ENCODE measurements around the gene XYLT1. TPM values are rescaled to one million over a fixed set of nuclear protein-coding genes. Genes with fewer than 3 reads are reported as not detected.

Gene XYLT1
- total and polyA plus RNA-seq, 2 of the 13 experiments (the other 11 are each of a cell fraction or from before 2014, with no cell fraction given) = not detected

- in situ Hi-C loops (cut with HindIII; ENCODE audit: extremely low pct_ligation_motif_present, low pct_unique_long_range_greater_than_20kb) (no loop called here), intact Hi-C loops (cut with micrococcal nuclease; ENCODE audit: unreplicated experiment) (no loop called here)
- no peak overlapping the region for H3K4me3 ChIP-seq (replicated peaks in 1 of 3; ENCODE audit: insufficient read depth in 1 of 3, low read depth in 2 of 3, low read length in 3 of 3)
- no peak for TF ChIP-seq CSRNP1 (CRISPR knock-in tag; IDR thresholded peaks at IDR 0.05)
- ATAC-seq (no peak), DNase-seq (ENCODE audit: low spot score) (no peak), FAIRE-seq (no peak)
- H4K20me1 ChIP-seq (ENCODE audit: insufficient read depth, low read length) = no peaks in the 10 kb centered on the region
- no peaks in the 10 kb centered on the region for H3K4me1 ChIP-seq (ENCODE audit: insufficient read depth, low read length)
- no TSS peak for BruUV-seq (replicated peaks)
- ChIA-PET POLR2A (no interaction called here), CTCF (ENCODE audit: low intra/inter-chr PET ratio, low total read pairs) (no interaction called here)
- H3K9ac ChIP-seq (ENCODE audit: insufficient read depth, low read depth, low read length) = no peak overlapping the region
- no peak overlapping the region for H3K4me2 ChIP-seq (ENCODE audit: low read depth, low read length)
- H3K27me3 ChIP-seq (ENCODE audit: control insufficient read depth in 1 of 2, insufficient read depth in 2 of 2, low read length in 2 of 2) = no peaks in the 10 kb centered on the region; a peak in 1 of 5 replicates
- H3K79me2 ChIP-seq (ENCODE audit: insufficient read depth, low read length) = no peaks in the 10 kb centered on the region
- no peaks in the 10 kb centered on the region for H3K36me3 ChIP-seq (replicated peaks in 1 of 2; ENCODE audit: control insufficient read depth in 1 of 2, insufficient read depth in 2 of 2, low read length in 2 of 2)
- no peaks in the 10 kb centered on the region for H3K9me3 ChIP-seq (ENCODE audit: low read length)
- 3% methylated on average over 10 of the region's 10 CpGs for WGBS (ENCODE audit: low lambda C conversion rate)
- H2AFZ ChIP-seq (ENCODE audit: low read length) = no peak overlapping the region
- H3K27ac ChIP-seq (ENCODE audit: extremely low read length, insufficient read depth, low read length) = no peak overlapping the region
These were observed 44.9 kb upstream of the XYLT1 start for GRCh38 chr16:17515421-17516210.

GRCh38 chr16:17512636-17513220 is 42.0 kb upstream of the XYLT1 start:
- Histone ChIP-seq H4K20me1 (ENCODE audit: insufficient read depth, low read length) (no peaks in the 10 kb centered on the region), H3K4me3 (replicated peaks in 1 of 3; ENCODE audit: insufficient read depth in 1 of 3, low read depth in 2 of 3, low read length in 3 of 3) (no peak overlapping the region), H3K27ac (ENCODE audit: extremely low read length, insufficient read depth, low read length) (no peak overlapping the region), H3K4me2 (ENCODE audit: low read depth, low read length) (no peak overlapping the region), H3K79me2 (ENCODE audit: insufficient read depth, low read length) (no peaks in the 10 kb centered on the region), H3K9me3 (ENCODE audit: low read length) (peaks cover 14% of the 10 kb centered on the region; the same call in 1 of the 2 replicates), H3K9ac (ENCODE audit: insufficient read depth, low read depth, low read length) (no peak overlapping the region), H3K36me3 (replicated peaks in 1 of 2; ENCODE audit: control insufficient read depth in 1 of 2, insufficient read depth in 2 of 2, low read length in 2 of 2) (no peaks in the 10 kb centered on the region), H3K4me1 (ENCODE audit: insufficient read depth, low read length) (no peaks in the 10 kb centered on the region), H2AFZ (ENCODE audit: low read length) (no peak overlapping the region), H3K27me3 (ENCODE audit: control insufficient read depth in 1 of 2, insufficient read depth in 2 of 2, low read length in 2 of 2) (no peaks in the 10 kb centered on the region; a peak in 1 of 5 replicates)
- TF ChIP-seq ZBTB46 (CRISPR knock-in tag; IDR thresholded peaks at IDR 0.05; ENCODE audit: borderline replicate concordance) (no peak), ZNF710 (CRISPR knock-in tag; IDR thresholded peaks at IDR 0.05; ENCODE audit: borderline replicate concordance) (no peak), THAP9 (CRISPR knock-in tag; IDR thresholded peaks at IDR 0.05; ENCODE audit: borderline replicate concordance) (no peak), ZNF180 (CRISPR knock-in tag; IDR thresholded peaks at IDR 0.05; ENCODE audit: borderline replicate concordance, low read depth) (no peak), ZNF263 (CRISPR knock-in tag; IDR thresholded peaks at IDR 0.05) (no peak)
- FAIRE-seq (no peak), DNase-seq (ENCODE audit: low spot score) (no peak), ATAC-seq (no peak)
- ChIA-PET CTCF (ENCODE audit: low intra/inter-chr PET ratio, low total read pairs) (no interaction called here), POLR2A (no interaction called here)
- intact Hi-C loops (cut with micrococcal nuclease; ENCODE audit: unreplicated experiment) = no loop called here
- 0% methylated on average over 6 of the region's 6 CpGs for WGBS (ENCODE audit: low lambda C conversion rate)
- BruUV-seq (replicated peaks) = no TSS peak
- in situ Hi-C loops (cut with HindIII; ENCODE audit: extremely low pct_ligation_motif_present, low pct_unique_long_range_greater_than_20kb) = no loop called here

Measured in HepG2 (cell line).